Pancreas (tissue), 10 donors: ENCODE measurements around the gene SEPTIN10. TPM values are rescaled to one million over a fixed set of nuclear protein-coding genes. Genes with fewer than 3 reads are reported as not detected.

ENCODE experiments used
- ATAC-seq, 4 donors: fragments of 200-7000 bp; cut with Tn5 transposase; one replicate each; pipeline versions ENCODE4 v1.8.0 to v1.9.1; 2020; ENCODE audit warnings: mild to moderate bottlenecking in 4 of 4, moderate library complexity in 4 of 4
- DNase-seq, 6 donors: peaks; one replicate each; pipeline ENCODE4 v3.0.0-alpha.2; 2020
- FAIRE-seq: peaks from 2 replicates; lab custom pipeline; 2012; peaks lifted over from hg19 to GRCh38; lab: Jason Lieb, UNC
- H3K27ac ChIP-seq, 4 donors: fragments of 200-600 bp; sonication (generic); 1 replicate in 3 of 4; 2 replicates in 1 of 4; pipeline versions ENCODE4 v1.5.0 to v1.8.0; 2020
- H3K27me3 ChIP-seq, 4 donors: fragments of 200-600 bp; one replicate each; pipeline ENCODE4 v1.8.0; 2021
- H3K36me3 ChIP-seq, 3 donors: fragments of 200-600 bp; sonication (generic) in 1 of 3; one replicate each; pipeline versions ENCODE4 v1.5.0 to v1.8.0; 2020 to 2021
- H3K4me1 ChIP-seq, 3 donors: fragments of 200-600 bp; one replicate each; pipeline ENCODE4 v1.8.0; 2021
- H3K4me3 ChIP-seq, 4 donors: fragments of 200-600 bp; sonication (generic) in 2 of 4; one replicate each; pipeline versions ENCODE4 v1.5.0 to v1.8.0; 2020 to 2021
- H3K9me3 ChIP-seq, 4 donors: fragments of 200-600 bp; one replicate each; pipeline ENCODE4 v1.8.0; 2021
- WGBS, 2 donors: extraction: QIAGEN DNeasy Blood & Tissue Kit; methylation state at CpG; one replicate each; pipeline ENCODE4 v1.1.7; 2013; 5-methylcytosine and 5-hydroxymethylcytosine counted together
- intact Hi-C, 3 donors: fragments of 100-400 bp; cut with DNase I; formaldehyde crosslinking; loops; one replicate each; pipeline versions ENCODE4 v1.11.1 to v1.14.2; 2022
- polyA plus RNA-seq, 2 donors: library from polyadenylated mRNA; stranded (reverse); fragments of 200-250 nt; gene quantifications; one replicate each; pipeline ENCODE4 v1.2.3, GENCODE V29; 2013
- total RNA-seq, 6 donors: library from RNA; stranded (reverse); fragmentation: NEBNext Ultra II Directional in 4 of 6; extraction: Animal tissue kit (Norgen Biotek cat#: 25700) in 4 of 6; gene quantifications; one replicate each; pipeline versions ENCODE4 v1.2.1 to v1.2.4, GENCODE V29; 2021 to 2023
- TF ChIP-seq, protein P1 (sequence below), 4 donors: fragments of 200-600 bp; sonication (generic) in 3 of 4; IDR thresholded peaks; one replicate each; pipeline versions ENCODE4 v1.5.0 to v1.8.0; 2021; ENCODE audit warnings: antibody characterized with exemption in 4 of 4
- donor health status: healthy with polysubstance abuse.
- donor health status: DM: no; HTN: no; CAD: no; lungs with moderate emphysema.
- donor health status: DM: no; HTN: no; CAD: no.
- donor health status: control.
- donor health status: control.
- donor health status: Bipolar disorder and iron deficiency.
- donor health status: DM: yes; HTN: yes; CAD: no.
- donor health status: DM: no; HTN: no; CAD: no.
- donor health status: DM: no; HTN: no; CAD: no.
- donor health status: DM: yes; HTN: yes; CAD: no.

SEPTIN10 gene
- total and polyA plus RNA-seq, 8 donors = 7.9 to 27.1 (median 16.2) TPM

GRCh38 chr2:109655287-109655686 is 41.5 kb upstream of the SEPTIN10 start:
- FAIRE-seq = no peak
- 80 to 82% methylated on average over 3 of the region's 3 CpGs for WGBS, 2 donors
- TF ChIP-seq, protein P1, sequence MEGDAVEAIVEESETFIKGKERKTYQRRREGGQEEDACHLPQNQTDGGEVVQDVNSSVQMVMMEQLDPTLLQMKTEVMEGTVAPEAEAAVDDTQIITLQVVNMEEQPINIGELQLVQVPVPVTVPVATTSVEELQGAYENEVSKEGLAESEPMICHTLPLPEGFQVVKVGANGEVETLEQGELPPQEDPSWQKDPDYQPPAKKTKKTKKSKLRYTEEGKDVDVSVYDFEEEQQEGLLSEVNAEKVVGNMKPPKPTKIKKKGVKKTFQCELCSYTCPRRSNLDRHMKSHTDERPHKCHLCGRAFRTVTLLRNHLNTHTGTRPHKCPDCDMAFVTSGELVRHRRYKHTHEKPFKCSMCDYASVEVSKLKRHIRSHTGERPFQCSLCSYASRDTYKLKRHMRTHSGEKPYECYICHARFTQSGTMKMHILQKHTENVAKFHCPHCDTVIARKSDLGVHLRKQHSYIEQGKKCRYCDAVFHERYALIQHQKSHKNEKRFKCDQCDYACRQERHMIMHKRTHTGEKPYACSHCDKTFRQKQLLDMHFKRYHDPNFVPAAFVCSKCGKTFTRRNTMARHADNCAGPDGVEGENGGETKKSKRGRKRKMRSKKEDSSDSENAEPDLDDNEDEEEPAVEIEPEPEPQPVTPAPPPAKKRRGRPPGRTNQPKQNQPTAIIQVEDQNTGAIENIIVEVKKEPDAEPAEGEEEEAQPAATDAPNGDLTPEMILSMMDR (IDR thresholded peaks at IDR 0.05) = no peak

DNA sequence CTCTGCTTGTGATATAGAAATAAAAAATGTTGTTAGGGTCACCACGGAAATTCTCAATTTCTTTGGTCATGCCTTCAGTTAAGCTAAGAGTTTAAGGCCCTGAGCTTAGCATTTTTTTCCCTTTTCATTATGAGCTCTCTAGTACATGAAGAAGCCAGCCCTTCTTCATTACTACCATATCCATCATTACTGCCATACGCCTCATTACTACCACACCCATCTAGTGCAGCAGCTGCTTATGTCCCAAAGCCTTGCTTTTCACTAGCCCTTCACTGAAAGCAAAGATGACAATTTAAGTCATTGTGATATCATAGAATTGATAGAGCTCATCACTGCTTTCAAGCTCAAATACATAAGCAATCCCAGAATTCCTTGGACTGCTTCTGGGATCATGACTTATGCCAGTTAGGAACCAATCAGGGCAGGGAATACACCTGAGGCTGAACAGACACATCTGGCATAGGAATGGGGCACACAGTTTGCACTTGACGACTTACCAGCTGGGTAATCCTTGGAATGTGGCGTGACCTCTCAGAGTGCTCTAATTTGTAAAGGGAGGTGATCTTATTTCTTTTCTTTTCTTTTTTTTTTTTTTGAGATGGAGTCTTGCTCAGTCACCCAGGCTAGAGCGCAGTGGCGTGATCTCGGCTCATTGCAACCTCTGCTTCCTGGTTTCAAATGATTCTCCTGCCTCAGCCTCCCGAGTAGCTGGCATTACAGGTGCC is 40.7 kb upstream of the SEPTIN10 start:
- no peak overlapping the region for H3K4me3 ChIP-seq
- no peaks in the 10 kb centered on the region for H3K9me3 ChIP-seq
- H3K36me3 ChIP-seq = no peaks in the 10 kb centered on the region
- TF ChIP-seq, protein P1 (IDR thresholded peaks at IDR 0.05) = no peak
- ATAC-seq (no peak), DNase-seq (no peak), FAIRE-seq (no peak)
- no peak overlapping the region for H3K27ac ChIP-seq
- no peaks in the 10 kb centered on the region for H3K4me1 ChIP-seq
- 91 to 96% methylated on average over 8 of the region's 8 CpGs for WGBS, 2 donors
- no peaks in the 10 kb centered on the region for H3K27me3 ChIP-seq
- intact Hi-C loops = no loop called here

More at GRCh38 chr2:109655287-109655686, 41.5 kb upstream of the SEPTIN10 start:
- Histone ChIP-seq H3K36me3 (no peaks in the 10 kb centered on the region), H3K27me3 (no peaks in the 10 kb centered on the region), H3K4me1 (no peaks in the 10 kb centered on the region), H3K9me3 (no peaks in the 10 kb centered on the region), H3K4me3 (no peak overlapping the region), H3K27ac (no peak overlapping the region)
- DNase-seq = no peak
- intact Hi-C loops = no loop called here
- ATAC-seq = no peak

DNA sequence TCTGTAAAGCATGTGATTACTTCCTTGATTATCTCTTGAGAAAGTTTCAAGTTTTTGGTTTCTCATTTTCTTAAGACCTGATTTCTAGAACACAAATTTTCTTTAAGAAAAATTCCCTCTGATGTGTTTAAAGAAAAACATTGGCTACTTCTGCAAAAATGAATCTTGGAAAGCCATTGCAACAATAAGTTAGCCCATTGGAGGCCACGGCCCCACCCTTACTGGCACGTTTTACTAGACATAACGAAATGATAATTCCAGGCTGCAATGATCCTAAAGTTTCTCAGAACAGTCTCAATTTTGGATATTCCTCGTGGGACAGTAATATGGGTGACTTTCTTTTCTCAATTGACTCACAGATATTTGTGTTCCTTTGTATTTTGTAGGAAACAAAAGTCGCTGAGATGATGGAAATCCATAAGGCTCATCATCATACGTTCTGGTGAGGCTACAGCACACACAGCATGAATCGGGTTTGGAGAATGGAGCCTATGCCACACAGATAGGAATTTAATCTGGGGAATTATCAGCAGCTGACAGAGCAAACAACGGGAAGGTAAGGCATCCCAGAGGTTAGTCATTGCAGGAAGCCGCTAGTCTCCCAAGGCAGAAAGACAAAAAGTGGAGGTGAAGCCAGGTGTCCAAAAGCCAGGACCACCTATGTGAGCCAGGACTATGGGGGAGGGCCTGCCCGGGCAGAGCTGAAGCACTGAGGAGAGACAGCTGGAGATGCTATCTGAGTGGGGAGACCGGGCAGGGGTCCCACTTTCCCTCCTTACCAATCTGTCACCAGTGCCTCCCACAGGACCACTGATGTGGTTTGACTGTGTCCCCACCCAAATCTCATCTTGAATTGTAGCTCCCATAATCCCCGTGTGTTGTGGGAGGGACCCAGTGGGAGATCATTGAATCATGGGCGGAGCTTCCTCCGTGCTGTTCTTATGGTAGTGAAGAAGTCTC is 36.2 kb upstream of the SEPTIN10 start:
- intact Hi-C loops = no loop called here
- H3K27me3 ChIP-seq = no peaks in the 10 kb centered on the region
- H3K36me3 ChIP-seq = no peaks in the 10 kb centered on the region
- H3K27ac ChIP-seq = no peak overlapping the region
- FAIRE-seq = no peak
- TF ChIP-seq, protein P1 (IDR thresholded peaks at IDR 0.05) = no peak
- ATAC-seq = no peak
- H3K4me3 ChIP-seq = no peak overlapping the region
- peaks cover 4 to 6% (median 5%) of the 10 kb centered on the region in 3 donors for H3K4me1 ChIP-seq
- no peaks in the 10 kb centered on the region for H3K9me3 ChIP-seq
- DNase-seq = no peak
- 77 to 80% methylated on average over 14 of the region's 14 CpGs for WGBS, 2 donors

- no peak for ATAC-seq
- Histone ChIP-seq H3K9me3 (no peaks in the 10 kb centered on the region), H3K4me1 (peaks cover 10 to 22% (median 18%) of the 10 kb centered on the region in 3 donors), H3K4me3 (no peak overlapping the region), H3K27ac (no peak overlapping the region), H3K36me3 (no peaks in the 10 kb centered on the region), H3K27me3 (no peaks in the 10 kb centered on the region)
- DNase-seq = no peak
- TF ChIP-seq, protein P1 (IDR thresholded peaks at IDR 0.05) = no peak
- WGBS, 2 donors = 89 to 93% methylated on average over 8 of the region's 8 CpGs
- no peak for FAIRE-seq
- intact Hi-C loops = no loop called here
These were observed 34.3 kb upstream of the SEPTIN10 start for GRCh38 chr2:109648041-109648527.
